NK-92 (cell line): ENCODE results near the gene DLL3.

Experiments used
- DNase-seq: peaks from one replicate; lab custom pipeline; 2025; ENCODE audit not compliant: unreplicated experiment; lab: John Stamatoyannopoulos, UW

The DLL3 gene

GRCh38 chr19:39550197-39550596 lies 51.5 kb downstream of the DLL3 start:
- no peak for DNase-seq

GRCh38 chr19:39553082-39553652 lies 54.4 kb downstream of the DLL3 start:
- DNase-seq = no peak

- DNase-seq = no peak
Measured at GRCh38 chr19:39554701-39555311, 56.1 kb downstream of the DLL3 start.

- DNase-seq = no peak
Measured at GRCh38 chr19:39555883-39556282, 57.1 kb downstream of the DLL3 start.
